HK-2 (cell line): ENCODE data around the gene MYH10.
"Not testable (repeated sequence)": the region's sequence is repeated elsewhere in the genome, so short reads cannot be mapped to it uniquely, and the experiment has no call there.

Experiments used
- DNase-seq: peaks from one replicate; pipeline ENCODE4 v3.0.0-alpha.2; 2018; ENCODE audit not compliant: unreplicated experiment

The MYH10 gene

DNA sequence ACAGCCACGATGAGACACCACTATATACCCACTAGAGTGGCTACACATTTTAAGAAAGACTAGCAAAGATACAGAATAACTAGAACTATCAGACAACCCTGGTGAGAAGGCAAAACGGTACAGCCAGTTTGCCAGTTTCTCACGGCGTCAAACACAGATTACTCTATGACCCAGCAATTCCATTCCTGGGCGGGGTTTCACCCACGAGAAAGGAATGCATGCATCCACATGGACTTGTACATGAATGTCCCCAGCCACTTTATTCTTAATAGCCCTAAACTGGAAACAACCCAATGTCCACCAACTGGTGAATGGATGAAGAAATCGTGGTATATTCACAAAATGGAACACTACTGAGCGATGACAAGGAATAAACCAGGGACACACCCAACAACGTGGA lies 74.5 kb downstream of the MYH10 start:
- DNase-seq = no peak

DNA sequence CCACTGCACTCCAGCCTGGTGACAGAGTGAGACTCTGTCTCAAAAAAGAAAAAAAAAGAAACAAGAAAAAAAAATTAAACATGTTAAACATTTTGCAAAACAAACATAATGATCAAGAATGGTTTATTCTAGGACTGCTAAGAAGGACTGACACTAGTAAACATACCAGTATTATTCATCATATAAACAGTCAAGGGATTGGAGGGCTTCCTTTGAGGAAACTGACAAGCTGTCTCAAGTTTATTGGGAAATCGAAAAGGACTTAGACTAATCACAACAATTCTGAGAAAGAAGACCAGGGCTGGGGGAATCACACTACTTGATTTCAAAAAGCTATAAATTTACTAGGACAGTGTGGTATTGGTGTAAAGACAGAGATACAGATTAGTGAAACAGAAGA lies 75.5 kb downstream of the MYH10 start:
- DNase-seq = no peak

DNA sequence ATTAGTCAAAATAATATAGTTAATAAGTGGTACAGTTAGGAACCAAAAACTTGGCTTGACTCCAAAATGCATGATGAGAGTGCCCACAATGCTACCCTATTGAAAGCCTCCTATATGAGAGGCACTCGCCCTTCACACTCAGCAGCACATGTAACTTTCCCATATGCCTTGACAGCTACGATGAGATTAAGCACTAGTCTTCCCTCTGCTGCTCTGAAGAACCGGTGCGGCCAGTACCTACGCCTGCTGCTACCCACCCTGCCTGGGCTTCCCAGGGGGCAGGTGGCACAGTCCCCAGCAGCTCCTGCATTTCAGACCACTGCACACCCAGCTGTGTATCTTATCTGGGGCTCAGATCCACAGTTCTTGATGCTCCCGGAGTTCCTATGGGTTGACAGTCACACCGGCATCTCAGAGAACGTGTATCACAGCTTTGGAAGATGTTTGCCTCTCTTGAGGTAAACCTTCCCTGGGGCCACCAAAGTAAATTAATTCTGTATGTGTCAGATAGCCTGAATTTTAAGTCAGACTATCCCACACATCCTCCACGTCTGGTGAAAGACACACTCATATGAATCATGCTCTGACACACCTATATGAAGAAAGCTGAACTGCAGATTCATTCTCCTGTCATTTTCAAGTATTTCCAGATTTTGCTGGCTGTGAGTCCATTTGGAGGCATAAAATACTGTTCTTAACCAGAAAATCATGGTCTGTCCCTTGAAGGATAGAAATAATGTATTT lies 77.8 kb downstream of the MYH10 start:
- DNase-seq = no peak

DNA sequence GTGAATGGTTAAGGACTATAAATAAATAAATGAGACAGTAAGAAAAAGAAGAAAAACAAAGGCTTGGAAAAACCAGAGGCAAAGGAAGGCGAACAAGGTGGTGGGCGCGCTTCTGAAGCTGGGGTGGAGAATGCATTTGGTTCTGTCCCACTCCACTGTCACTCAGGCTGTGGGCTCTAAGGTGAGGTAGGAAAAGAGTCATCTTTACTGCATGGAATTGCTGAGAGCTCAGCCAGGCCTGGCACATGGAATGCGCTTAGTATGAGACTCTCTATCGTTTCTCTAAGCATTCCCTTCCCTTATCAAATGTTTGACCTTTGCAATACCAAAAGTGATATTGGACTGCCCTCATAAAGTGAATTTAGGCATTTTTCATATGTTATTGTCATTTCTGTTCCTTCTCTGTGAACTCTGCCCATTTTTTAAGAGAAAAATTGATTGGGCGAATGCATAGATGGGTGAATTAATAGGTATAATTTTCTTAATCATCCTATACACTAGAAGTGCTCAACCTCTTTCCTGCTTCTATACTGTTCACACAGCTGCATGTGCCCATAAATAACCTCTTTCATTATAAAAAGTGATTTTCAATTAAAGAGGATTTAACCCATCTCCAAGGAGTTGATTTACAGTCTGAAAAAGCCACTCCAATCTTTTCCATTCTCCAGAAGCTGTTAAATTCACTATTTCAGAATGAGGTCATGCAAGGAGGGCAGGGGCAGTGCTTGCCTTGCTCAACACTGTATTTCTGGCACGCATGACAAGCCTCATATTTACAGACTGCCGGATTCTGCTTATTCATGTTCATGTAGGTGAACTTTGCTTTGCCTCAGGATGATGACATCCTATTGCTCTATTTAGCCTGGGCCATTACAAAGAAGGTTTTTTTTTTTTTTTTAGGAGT lies 87.7 kb downstream of the MYH10 start:
- no peak for DNase-seq

- not testable (repeated sequence) for DNase-seq
Observed at GRCh38 chr17:8539976-8540375, 90.5 kb downstream of the MYH10 start.

GRCh38 chr17:8537734-8538133 lies 92.8 kb downstream of the MYH10 start:
- no peak for DNase-seq

- DNase-seq = no peak
Observed at GRCh38 chr17:8534498-8535188, 95.9 kb downstream of the MYH10 start.

GRCh38 chr17:8532021-8532420 lies 98.5 kb downstream of the MYH10 start:
- no peak for DNase-seq

- DNase-seq = no peak
Observed at GRCh38 chr17:8522577-8522976, 107.9 kb downstream of the MYH10 start.

- no peak for DNase-seq
Observed at GRCh38 chr17:8520981-8521380, 109.5 kb downstream of the MYH10 start.

DNA sequence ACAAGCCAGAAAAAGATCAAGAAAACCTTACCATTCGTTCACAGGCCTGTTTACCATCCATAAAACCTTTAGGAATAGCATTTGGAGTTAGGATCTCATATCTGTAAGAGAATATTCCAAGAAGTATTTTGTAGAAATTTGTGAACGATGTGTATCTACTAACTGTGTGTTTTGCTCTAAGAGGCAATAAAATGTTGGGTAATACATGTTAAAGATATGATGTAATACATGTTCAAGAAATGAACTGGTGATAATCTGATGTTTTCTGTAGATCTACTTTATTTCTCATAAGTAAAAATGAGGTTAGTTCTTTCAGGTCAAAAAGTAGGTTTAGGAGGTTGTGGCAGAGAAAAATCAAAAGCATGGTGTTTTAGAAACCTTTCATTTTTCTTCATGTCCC lies 111.7 kb downstream of the MYH10 start:
- no peak for DNase-seq

GRCh38 chr17:8518326-8518725 lies 112.2 kb downstream of the MYH10 start:
- no peak for DNase-seq

DNA sequence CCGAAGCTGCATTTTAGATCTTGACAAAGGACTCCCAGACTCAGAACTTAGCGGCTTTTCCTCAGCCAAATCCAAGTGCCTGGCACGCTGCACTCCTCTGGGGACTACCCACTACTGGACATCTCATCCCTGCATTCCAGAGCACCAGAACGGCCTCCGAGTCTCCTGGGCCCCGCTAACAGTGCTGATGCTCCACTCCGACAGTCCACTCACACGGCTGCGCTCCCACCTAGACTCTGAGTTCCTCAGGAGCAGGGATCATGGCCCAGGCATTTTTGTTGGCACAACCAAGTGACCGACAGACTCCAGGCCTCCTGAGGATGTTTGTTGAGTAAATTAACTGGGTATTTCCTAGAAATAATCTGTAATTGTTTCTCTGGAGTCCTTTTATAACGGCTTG lies 115.7 kb downstream of the MYH10 start:
- DNase-seq = no peak

DNA sequence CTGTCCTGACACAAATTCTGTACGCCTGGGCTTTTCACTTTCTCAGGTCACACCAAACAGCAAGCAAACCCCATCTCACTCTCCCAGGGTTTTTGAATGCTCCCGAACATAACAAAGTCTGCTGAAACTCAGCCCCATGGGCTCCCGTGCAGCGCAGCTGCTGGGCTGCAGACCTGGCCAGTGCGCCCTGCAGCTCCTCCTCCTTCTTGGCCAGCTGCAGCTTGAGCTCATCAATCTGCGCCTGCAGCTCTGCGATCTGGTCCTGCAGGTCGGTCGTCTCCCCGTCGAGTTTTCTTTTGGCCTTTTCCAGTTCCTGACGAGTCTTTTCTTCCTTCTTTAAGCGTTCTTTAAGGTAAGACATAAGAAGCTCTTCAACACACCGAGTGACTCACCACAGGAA lies 124.4 kb downstream of the MYH10 start:
- DNase-seq = no peak

DNA sequence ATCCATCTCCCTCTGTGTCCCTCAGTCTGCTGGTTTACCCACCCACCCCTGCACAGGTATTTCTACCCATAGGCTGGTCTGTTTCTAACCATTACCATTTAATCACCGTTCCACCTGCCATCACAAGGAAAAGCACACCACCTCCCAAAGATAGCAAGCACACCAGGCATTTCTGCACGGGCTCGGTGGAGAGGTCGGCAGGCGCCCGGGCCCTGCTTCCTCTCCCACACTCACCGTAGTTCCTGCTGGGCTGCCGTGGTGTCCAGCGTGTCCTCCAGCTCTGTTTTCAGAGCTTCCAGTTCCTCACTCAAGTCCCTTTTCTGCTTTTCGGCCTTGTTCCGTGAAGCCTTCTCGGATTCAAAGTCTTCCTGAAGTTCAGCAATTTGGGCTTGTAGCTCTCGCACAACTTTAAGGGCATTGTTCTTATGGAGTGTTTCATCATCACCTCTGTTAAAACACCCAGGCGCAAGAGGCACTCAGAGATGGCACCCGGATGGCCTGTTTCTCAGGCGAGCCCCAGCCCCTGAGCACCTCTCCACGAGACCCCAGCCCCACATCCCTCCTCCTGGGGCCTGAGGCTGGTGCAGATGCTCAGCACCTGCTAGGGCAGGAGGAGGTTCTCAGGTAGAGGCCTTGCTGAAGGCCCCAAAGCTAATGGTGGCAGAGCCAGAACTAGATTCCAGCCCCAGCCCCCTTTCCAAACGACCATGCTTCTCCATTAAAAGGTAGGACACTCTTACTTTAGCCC lies 125.9 kb downstream of the MYH10 start:
- DNase-seq = no peak

DNA sequence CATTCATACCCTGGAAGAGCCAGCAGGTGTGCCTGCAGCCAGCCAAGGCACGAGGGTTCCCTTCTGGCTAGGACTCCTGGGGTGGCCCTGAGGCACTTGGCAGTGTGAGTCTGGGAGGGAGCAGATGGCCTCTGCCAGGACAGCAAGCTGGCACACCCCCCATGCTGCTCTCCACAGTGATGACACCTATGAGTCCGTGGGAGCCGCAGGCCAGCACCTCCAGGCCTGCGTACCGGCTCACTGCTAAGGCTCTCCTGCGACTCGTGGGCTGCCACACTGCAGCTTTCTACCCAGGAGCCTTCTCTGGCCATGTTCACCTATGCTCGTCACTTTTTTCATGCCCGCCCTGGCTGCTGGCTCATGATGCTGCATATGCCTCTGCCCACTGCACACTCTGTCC lies 126.7 kb downstream of the MYH10 start:
- no peak for DNase-seq

DNA sequence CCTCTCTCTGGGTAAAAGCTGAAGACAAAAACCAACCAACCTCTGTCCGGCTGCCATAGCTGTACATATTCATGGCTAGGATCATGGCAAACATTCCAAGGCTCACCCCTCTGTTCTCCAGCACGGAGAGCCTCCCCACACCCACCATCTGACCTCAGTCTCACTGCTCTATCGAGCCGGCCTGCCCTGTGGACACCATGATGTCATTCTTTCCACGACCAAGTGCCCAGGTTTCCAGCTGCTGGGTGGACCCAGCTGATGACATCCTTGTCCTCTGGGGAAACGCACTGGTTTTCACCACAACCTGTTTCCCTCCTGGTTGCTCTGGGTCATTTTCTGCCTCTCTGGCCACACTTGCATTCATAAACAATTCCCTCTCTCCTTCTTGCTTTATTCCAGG lies 127.2 kb downstream of the MYH10 start:
- no peak for DNase-seq

DNA sequence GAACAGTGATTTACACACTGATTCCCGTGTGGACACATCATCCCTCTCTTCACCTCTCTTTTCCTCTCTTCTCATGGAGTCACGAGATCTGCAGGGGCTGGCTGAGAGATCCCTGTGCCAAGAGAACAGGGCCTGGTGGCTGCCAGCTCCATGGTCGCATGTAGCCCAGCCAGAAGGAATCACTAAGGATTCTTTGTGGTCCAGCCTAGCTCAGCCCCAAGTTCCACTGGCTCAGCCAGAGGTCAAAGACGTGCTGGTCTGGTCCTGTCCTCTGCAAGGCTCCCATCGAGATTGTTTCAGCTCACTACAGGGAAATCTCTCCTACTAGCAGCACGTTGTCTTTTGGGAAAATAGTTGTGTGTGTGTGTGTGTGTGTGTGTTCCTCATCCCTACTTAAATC lies 128.4 kb downstream of the MYH10 start:
- no peak for DNase-seq

DNA sequence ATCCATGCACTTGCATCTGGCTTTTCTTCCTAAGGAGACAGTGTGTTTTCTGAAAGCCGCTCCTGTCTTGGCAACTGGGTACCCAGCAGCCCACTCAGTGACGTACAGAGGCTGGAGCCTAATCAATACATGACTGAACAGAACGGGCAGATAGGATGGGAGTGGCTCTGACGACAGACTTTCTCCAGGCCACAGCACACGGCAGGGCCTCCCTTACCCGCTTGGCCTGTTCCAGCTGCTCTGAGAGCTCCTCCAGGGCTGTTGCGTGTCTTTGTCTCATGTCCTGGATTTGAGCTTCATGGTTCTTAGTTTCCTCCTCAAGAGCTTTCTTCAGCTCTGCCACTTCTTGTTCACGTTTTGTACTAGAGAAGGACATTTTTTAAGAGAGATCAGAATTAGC lies 129.9 kb downstream of the MYH10 start:
- no peak for DNase-seq

DNA sequence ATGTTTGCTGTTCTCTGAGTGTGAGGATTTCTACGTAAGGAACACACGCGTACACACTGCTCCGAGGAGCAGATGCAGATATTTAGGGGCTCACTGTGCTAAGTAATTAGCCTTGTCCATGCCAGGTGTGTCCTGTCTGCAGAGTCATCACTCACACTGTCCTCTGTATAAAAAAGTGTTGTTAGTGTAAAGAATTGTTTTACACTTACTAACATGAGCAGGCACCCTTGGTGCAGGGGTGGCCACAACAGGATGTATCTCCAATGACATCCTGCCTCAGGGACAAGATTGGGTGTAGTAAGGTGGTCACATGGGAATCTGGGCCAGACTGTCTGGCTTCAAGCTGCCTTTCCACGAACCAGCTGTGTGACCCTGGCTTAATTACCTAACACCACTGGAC lies 130.9 kb downstream of the MYH10 start:
- DNase-seq = no peak

- DNase-seq = no peak
Observed at GRCh38 chr17:8499171-8499570, 131.4 kb downstream of the MYH10 start.

DNA sequence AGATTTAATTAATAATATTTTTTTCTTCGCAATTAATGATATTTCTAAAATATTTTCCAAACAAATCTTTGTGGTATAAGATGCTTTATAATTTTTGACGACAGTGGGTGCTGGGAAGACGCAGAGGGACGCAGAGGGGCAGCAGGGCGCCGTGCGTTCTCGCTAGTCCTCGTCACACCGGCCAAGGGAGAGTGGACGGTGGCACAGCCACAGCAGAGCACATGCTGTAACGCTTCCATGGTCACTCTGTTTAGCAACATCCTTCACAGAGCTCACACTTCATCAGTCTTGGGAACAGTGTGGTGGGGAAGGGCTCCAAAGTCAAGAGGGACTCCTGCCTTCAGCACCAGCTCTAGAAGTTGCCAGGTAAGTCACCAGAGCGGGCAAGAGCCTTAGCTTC lies 134.4 kb downstream of the MYH10 start:
- no peak for DNase-seq
